GM18907 (cell line): ENCODE data around the gene UTP25.

Source experiments
- ATAC-seq: cut with Tn5 transposase; IDR thresholded peaks from one replicate; pipeline ENCODE4 v1.9.1; 2021; ENCODE audit warnings: mild to moderate bottlenecking, moderate library complexity; ENCODE audit not compliant: unreplicated experiment

UTP25 gene

GRCh38 chr1:209805875-209806760, 21.7 kb upstream of the UTP25 start, which contains the start of gene IRF6:
Gene IRF6 (minus strand): TSS chr1:209806142. CDS start chr1:209801413, 4,729 bp downstream.
- ATAC-seq: peak; percentile 92

- no peak for ATAC-seq
Measured at GRCh38 chr1:209807509-209807908, 20.3 kb upstream of the UTP25 start.

GRCh38 chr1:209808059-209808581, 19.7 kb upstream of the UTP25 start:
- no peak for ATAC-seq

- ATAC-seq: no peak
Measured at GRCh38 chr1:209809611-209810010, 18.2 kb upstream of the UTP25 start.

- no peak for ATAC-seq
Measured at GRCh38 chr1:209810783-209811182, 17.0 kb upstream of the UTP25 start.

GRCh38 chr1:209813902-209814301, 13.9 kb upstream of the UTP25 start:
- no peak for ATAC-seq

GRCh38 chr1:209815490-209815889, 12.3 kb upstream of the UTP25 start:
- no peak for ATAC-seq

GRCh38 chr1:209815931-209816341, 11.8 kb upstream of the UTP25 start:
- no peak for ATAC-seq

- ATAC-seq: no peak
Measured at GRCh38 chr1:209816923-209817322, 10.8 kb upstream of the UTP25 start.

GRCh38 chr1:209817691-209818090, 10.1 kb upstream of the UTP25 start:
- ATAC-seq: no peak

- no peak for ATAC-seq
Measured at GRCh38 chr1:209819058-209819457, 8.7 kb upstream of the UTP25 start.

GRCh38 chr1:209820986-209821385, 6.8 kb upstream of the UTP25 start:
- ATAC-seq: no peak

GRCh38 chr1:209822706-209823105, 5.1 kb upstream of the UTP25 start:
- no peak for ATAC-seq

GRCh38 chr1:209823143-209824041, 4.4 kb upstream of the UTP25 start:
- ATAC-seq: peak; percentile 42

GRCh38 chr1:209825591-209826434, 2.0 kb upstream of the UTP25 start:
- no peak for ATAC-seq

GRCh38 chr1:209829716-209830115, 1.9 kb downstream of the UTP25 start:
- ATAC-seq: no peak

GRCh38 chr1:209830722-209831121, 3.0 kb downstream of the UTP25 start:
- ATAC-seq: no peak

- ATAC-seq: no peak
Measured at GRCh38 chr1:209831615-209832014, 3.8 kb downstream of the UTP25 start.

GRCh38 chr1:209835782-209836298, 8.1 kb downstream of the UTP25 start:
- no peak for ATAC-seq

GRCh38 chr1:209837671-209838070, 9.9 kb downstream of the UTP25 start:
- no peak for ATAC-seq
